OCI-LY3 (cell line): ENCODE measurements around the gene PCNX3.

Source experiments
- CTCF ChIP-seq: fragments of 200-600, 300-600 bp; sonication (generic); IDR thresholded peaks from 2 replicates; pipeline ENCODE4 v1.5.1; 2014; ENCODE audit warnings: antibody characterized with exemption, low read length, low read depth
- EZH2phosphoT487 ChIP-seq: fragments of 200-600 bp; shearing (Covaris generic); IDR thresholded peaks from 2 replicates; pipeline ENCODE4 v1.6.1; 2018; ENCODE audit warnings: antibody characterized with exemption, mixed run types, low read depth

GRCh38 chr11:65586676-65587075 lies 28.9 kb upstream of the PCNX3 start:
- no peak for TF ChIP-seq CTCF
- no peak for TF ChIP-seq EZH2phosphoT487
